K562 (cell line): ENCODE data around the gene RPTOR. TPM values are rescaled to one million over a fixed set of nuclear protein-coding genes. Genes with fewer than 3 reads are reported as not detected.

ENCODE experiments used
- ATAC-seq: fragments of 200-7000 bp; cut with Tn5 transposase; 3 replicates; pipeline ENCODE4 v1.9.1; 2020; ENCODE audit warnings: moderate library complexity
- BruUV-seq: library from RNA; stranded (reverse); fragments of 400-500 nt; replicated peaks from 2 replicates; lab custom pipeline; 2021; lab: Mats Ljungman, UMichigan
- CTCF ChIA-PET: fragments of 300-600 bp; formaldehyde crosslinking; extraction: SDS; loops from one replicate; lab custom pipeline; 2021; ENCODE audit warnings: low intra/inter-chr PET ratio; lab: Yijun Ruan, JAX
- POLR2A ChIA-PET: fragments of 300-600, 350-650 bp; sonication (Branson Sonifier 250); formaldehyde crosslinking; extraction: SDS; loops from one replicate; lab custom pipeline; 2021; ENCODE audit warnings: antibody characterized with exemption, inconsistent platforms; lab: Yijun Ruan, JAX
- DNase-seq, 4 experiments: peaks; one replicate each; pipeline versions ENCODE4 v3.0.0 to v3.0.0-alpha.2; 2011 to 2018; ENCODE audit warnings: low spot score in 3 of 4, mixed read lengths in 3 of 4; ENCODE audit errors: extremely low read depth in 1 of 4
- FAIRE-seq: peaks from 2 replicates; lab custom pipeline; 2011; peaks lifted over from hg19 to GRCh38; lab: Jason Lieb, UNC
- H2AFZ ChIP-seq: 2 replicates; pipeline ENCODE4 v1.6.0; 2011; ENCODE audit warnings: low read depth, low read length, control low read depth, inconsistent platforms
- H3K27ac ChIP-seq: fragments of 200-600 bp; 3 replicates; pipeline ENCODE4 v1.8.0; 2011; ENCODE audit warnings: low read depth, mild to moderate bottlenecking, control low read depth, inconsistent platforms, low read length, moderate library complexity, mixed read lengths; ENCODE audit errors: extremely low read depth
- H3K27me3 ChIP-seq, 2 experiments: fragments of 300-600 bp in 1 of 2; 2 replicates in 1 of 2; 3 replicates in 1 of 2; pipeline versions ENCODE4 v1.6.0 to v1.8.0; 2011; ENCODE audit warnings: inconsistent platforms in 2 of 2, low read length in 2 of 2, mild to moderate bottlenecking in 1 of 2, mixed read lengths in 1 of 2, moderate library complexity in 1 of 2; ENCODE audit not compliant: control insufficient read depth in 2 of 2, insufficient read depth in 2 of 2
- H3K36me3 ChIP-seq: fragments of 300-600 bp; 3 replicates; pipeline ENCODE4 v1.8.0; 2011; ENCODE audit warnings: mild to moderate bottlenecking, low read length, inconsistent platforms; ENCODE audit not compliant: control insufficient read depth, insufficient read depth
- H3K4me1 ChIP-seq, 2 experiments: fragments of 200-600 bp in 1 of 2; replicated peaks in 1 of 2; 2 replicates in 1 of 2; 3 replicates in 1 of 2; pipeline versions ENCODE4 v1.5.1 to v1.8.0; 2011; ENCODE audit warnings: inconsistent platforms in 2 of 2, low read length in 2 of 2, mild to moderate bottlenecking in 1 of 2, mixed read lengths in 1 of 2, moderate library complexity in 1 of 2; ENCODE audit not compliant: control insufficient read depth in 2 of 2, insufficient read depth in 2 of 2
- H3K4me2 ChIP-seq: 2 replicates; pipeline ENCODE4 v1.6.1; 2011; ENCODE audit warnings: low read length, control low read depth, inconsistent platforms, mixed read lengths; ENCODE audit not compliant: insufficient read depth
- H3K4me3 ChIP-seq: fragments of 200-600 bp; sonication (generic), shearing (Covaris generic); 2 replicates; pipeline ENCODE4 v1.5.1; 2016; ENCODE audit warnings: control low read depth, inconsistent platforms
- H3K79me2 ChIP-seq: fragments of 200-600 bp; 3 replicates; pipeline ENCODE4 v1.8.0; 2011; ENCODE audit warnings: low read length, inconsistent platforms; ENCODE audit not compliant: control insufficient read depth, insufficient read depth
- H3K9ac ChIP-seq, 2 experiments: 2 replicates each; pipeline versions ENCODE4 v1.6.0 to v1.6.1; 2011; ENCODE audit warnings: low read depth in 2 of 2, low read length in 2 of 2, control low read depth in 1 of 2, inconsistent platforms in 1 of 2, mild to moderate bottlenecking in 1 of 2, mixed read lengths in 1 of 2; ENCODE audit not compliant: insufficient read depth in 1 of 2
- H3K9me1 ChIP-seq: one replicate; pipeline ENCODE4 v1.6.0; 2011; ENCODE audit warnings: inconsistent platforms, mild to moderate bottlenecking, low read length, moderate library complexity; ENCODE audit not compliant: control insufficient read depth, insufficient read depth
- H3K9me3 ChIP-seq: replicated peaks from 2 replicates; pipeline ENCODE4 v1.5.1; 2011; ENCODE audit warnings: low read depth, low read length, inconsistent platforms; ENCODE audit not compliant: control insufficient read depth, insufficient read depth
- H4K20me1 ChIP-seq: replicated peaks from 2 replicates; pipeline ENCODE4 v1.6.1; 2011; ENCODE audit warnings: low read length, inconsistent platforms, mixed read lengths; ENCODE audit not compliant: control insufficient read depth, insufficient read depth
- BRF1 ChIP-seq: IDR thresholded peaks from 3 replicates; pipeline ENCODE4 v1.6.1; 2011; ENCODE audit warnings: borderline replicate concordance, mild to moderate bottlenecking; ENCODE audit not compliant: insufficient read length; ENCODE audit errors: extremely low read depth
- CBFA2T3 ChIP-seq: fragments of 450-650 bp; IDR thresholded peaks from 2 replicates; pipeline ENCODE4 v1.6.1; 2017
- GTF2E2 ChIP-seq: fragments of 200-800 bp; sonication (Bioruptor generic); IDR thresholded peaks from 2 replicates; pipeline ENCODE4 v1.6.1; 2016; ENCODE audit warnings: missing genetic modification characterization, missing compliant biosample characterization
- ILF3 ChIP-seq: fragments of 450-650 bp; IDR thresholded peaks from 2 replicates; pipeline ENCODE4 v1.6.1; 2018; ENCODE audit warnings: antibody characterized with exemption, mild to moderate bottlenecking, moderate library complexity, borderline replicate concordance
- JUND ChIP-seq, 2 experiments: IDR thresholded peaks; 2 replicates in 1 of 2; 3 replicates in 1 of 2; pipeline ENCODE4 v1.6.1; 2011; ENCODE audit warnings: borderline replicate concordance in 2 of 2, low read depth in 2 of 2, low read length in 2 of 2, improper control_type of control experiment in 1 of 2, missing biosample characterization in 1 of 2, missing genetic modification characterization in 1 of 2, missing genetic modification reagents in 1 of 2
- KAT8 ChIP-seq: fragments of 450-650 bp; IDR thresholded peaks from 2 replicates; pipeline ENCODE4 v1.6.1; 2016; ENCODE audit warnings: low read depth, mild to moderate bottlenecking
- KDM1A ChIP-seq, 2 experiments: fragments of 450-650 bp; IDR thresholded peaks; 2 replicates each; pipeline ENCODE4 v1.6.1; 2016; ENCODE audit warnings: mild to moderate bottlenecking in 2 of 2
- SMARCE1 ChIP-seq: fragments of 450-650 bp; IDR thresholded peaks from 2 replicates; pipeline ENCODE4 v1.7.1; 2016; ENCODE audit warnings: mild to moderate bottlenecking
- XRCC5 ChIP-seq: fragments of 200-400 bp; formaldehyde crosslinking; IDR thresholded peaks from 2 replicates; pipeline ENCODE4 v1.6.1; 2017; ENCODE audit warnings: low read depth, mild to moderate bottlenecking, low read length
- ZFX ChIP-seq: sonication (generic); formaldehyde crosslinking; IDR thresholded peaks from 2 replicates; pipeline ENCODE4 v1.8.0; 2022; ENCODE audit warnings: mild to moderate bottlenecking, missing genetic modification reagents, moderate library complexity
- ZNF224 ChIP-seq: sonication (generic); formaldehyde crosslinking; IDR thresholded peaks from 2 replicates; pipeline ENCODE4 v1.8.0; 2022; ENCODE audit warnings: mild to moderate bottlenecking, missing genetic modification reagents
- ZNF282 ChIP-seq: sonication (generic); formaldehyde crosslinking; IDR thresholded peaks from 2 replicates; pipeline ENCODE4 v1.8.1; 2023; ENCODE audit warnings: missing genetic modification reagents
- ZNF76 ChIP-seq: fragments of 250-450 bp; sonication (Bioruptor Pico); IDR thresholded peaks from 2 replicates; pipeline ENCODE4 v1.4.0; 2020; ENCODE audit warnings: mild to moderate bottlenecking, moderate library complexity, borderline replicate concordance
- ZNF79 ChIP-seq: fragments of 250-450 bp; sonication (Bioruptor Pico); IDR thresholded peaks from 2 replicates; pipeline ENCODE4 v1.4.0; 2020; ENCODE audit warnings: low read depth, mild to moderate bottlenecking, moderate library complexity
- WGBS: fragments of 100-300 bp; shearing (Covaris generic); methylation state at CpG from one replicate; pipeline ENCODE4 v1.1.6; 2016; ENCODE audit warnings: low coverage, mixed read lengths; ENCODE audit not compliant: insufficient coverage; ENCODE audit errors: missing lambda C conversion rate; 5-methylcytosine and 5-hydroxymethylcytosine counted together
- in situ Hi-C: fragments of 300-500 bp; cut with MboI; formaldehyde crosslinking; loops from 4 replicates; pipeline ENCODE4 v1.15.0; 2018; ENCODE audit warnings: inconsistent platforms, mixed read lengths
- intact Hi-C: fragments of 100-400 bp; cut with micrococcal nuclease; formaldehyde crosslinking; loops from 2 replicates; pipeline ENCODE4 v1.14.2; 2022
- polyA plus RNA-seq, 8 experiments: library from polyadenylated mRNA; depleted of rRNA in 4 of 8; stranded (reverse) in 5 of 8; unstranded in 3 of 8; fragments of >200 nt; fragmentation: Nextera tagmentation in 2 of 8; fragmentation: Illumina TruSeq in 1 of 8; extraction: Ambion mirVana in 2 of 8; extraction: Trizol in 1 of 8; gene quantifications; 2 replicates each; pipeline versions ENCODE4 v1.2.1 to v1.2.3, GENCODE V29; 2011 to 2014; ENCODE audit warnings: inconsistent platforms in 1 of 8, missing spikeins in 1 of 8
- total RNA-seq, 7 experiments: library from RNA; depleted of rRNA in 6 of 7; stranded (reverse); fragments of >200 nt in 6 of 7; fragmentation: Illumina TruSeq in 2 of 7; extraction: Trizol in 2 of 7; gene quantifications; 2 replicates each; pipeline versions ENCODE4 v1.2.1 to v1.2.3, GENCODE V29; 2011 to 2021; ENCODE audit warnings: low replicate concordance in 1 of 7
- TF ChIP-seq, protein P1 (sequence below): fragments of 450-650 bp; formaldehyde crosslinking; IDR thresholded peaks from 2 replicates; pipeline ENCODE4 v1.4.0; 2020; ENCODE audit warnings: mild to moderate bottlenecking, moderate library complexity
- TF ChIP-seq, protein P2 (sequence below): fragments of 250-450 bp; sonication (Bioruptor Pico); IDR thresholded peaks from 2 replicates; pipeline ENCODE4 v1.5.1; 2021; ENCODE audit warnings: mild to moderate bottlenecking
- TF ChIP-seq, protein P3 (sequence below): fragments of 250-450 bp; sonication (Bioruptor Pico); IDR thresholded peaks from 2 replicates; pipeline ENCODE4 v1.4.0; 2020; ENCODE audit warnings: borderline replicate concordance

The RPTOR gene
- total and polyA plus RNA-seq, 9 of the 15 experiments (the other 6 are each of a cell fraction or from before 2014, with no cell fraction given): 0.24 to 54.1 (median 10.2) TPM

DNA sequence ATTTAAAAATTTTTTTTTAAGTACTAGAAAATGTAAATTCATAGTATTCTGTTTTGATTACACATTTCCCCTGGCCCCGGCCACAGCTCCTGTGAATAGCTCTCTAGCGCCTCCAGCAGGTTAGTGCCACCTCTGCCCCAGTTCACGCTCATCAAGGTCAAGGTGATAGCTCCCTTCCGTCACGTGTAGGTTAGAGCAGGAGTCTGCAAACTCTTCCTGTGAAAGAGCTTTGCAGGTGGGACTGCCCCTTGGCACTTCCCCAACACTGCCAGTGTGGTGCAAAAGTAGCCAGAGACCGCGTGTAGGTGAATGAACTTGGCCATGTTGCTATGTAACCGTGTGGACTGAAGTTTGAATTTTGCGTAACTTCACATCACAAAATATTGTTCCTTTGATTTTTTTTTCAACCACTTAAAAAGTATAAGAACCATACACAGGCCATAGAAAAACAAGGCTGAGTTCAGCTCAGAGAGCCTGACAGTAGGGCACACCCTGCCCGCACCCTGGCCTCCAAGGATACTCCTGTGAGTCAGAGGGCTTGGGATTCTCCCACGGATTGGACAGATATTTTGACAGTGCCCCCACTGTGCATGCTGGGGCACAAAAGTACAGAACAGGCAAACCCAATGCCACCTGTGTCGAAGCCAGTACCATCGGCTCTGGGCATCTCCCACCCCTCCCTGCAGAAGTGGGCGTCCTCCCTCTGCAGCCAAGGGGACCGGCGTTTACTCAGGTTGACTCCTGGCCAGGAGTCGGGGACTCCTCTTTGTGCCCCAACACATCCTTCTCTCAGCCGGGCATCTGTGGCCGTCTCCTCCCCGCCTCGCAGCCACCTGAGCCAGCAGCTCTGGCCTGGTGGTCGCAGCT, 355.0 kb downstream of the RPTOR start:
- H3K4me1 ChIP-seq: peaks cover 0 to 10% of the 10 kb centered on the region in 2 experiments; a peak in 1 of 5 replicates
- BruUV-seq: no TSS peak
- no peak overlapping the region for H3K4me3 ChIP-seq
- no peaks in the 10 kb centered on the region for H3K79me2 ChIP-seq
- no peaks in the 10 kb centered on the region for H3K9me1 ChIP-seq
- DNase-seq (peak; percentile 74 to 86 (median 81)), ATAC-seq (peak; percentile 96), FAIRE-seq (peak; percentile 90)
- in situ Hi-C loops: no loop called here
- WGBS: 72% methylated on average over 19 of the region's 22 CpGs
- no peak overlapping the region for H2AFZ ChIP-seq
- POLR2A ChIA-PET: interaction anchor here (0.5 to 1.5 kb wide), 3 partner anchors 8 to 79 kb away, joined by 3 to 7 read pairs (median 3); no protein-coding TSS in a partner anchor
- H3K9me3 ChIP-seq: no peaks in the 10 kb centered on the region
- H3K36me3 ChIP-seq: peaks cover 40% of the 10 kb centered on the region; the same call in 2 of the 3 replicates
- H4K20me1 ChIP-seq: no peaks in the 10 kb centered on the region
- no peak overlapping the region for H3K9ac ChIP-seq
- H3K27me3 ChIP-seq: no peaks in the 10 kb centered on the region
- intact Hi-C loops: loop anchor here (1.0 kb wide), 2 partner anchors 33 to 472 kb away; no protein-coding TSS in a partner anchor
- no peak overlapping the region for H3K4me2 ChIP-seq
- CTCF ChIA-PET: interaction anchor here (0.8 to 1.9 kb wide), 5 partner anchors 33 to 473 kb away, joined by 3 to 17 read pairs (median 3); no protein-coding TSS in a partner anchor
- H3K27ac ChIP-seq: no peak overlapping the region
- TF ChIP-seq BRF1 (no peak), ZNF76 (no peak), ZNF79 (CRISPR knock-in tag) (no peak), ILF3 (no peak), ZNF282 (CRISPR knock-in tag) (no peak), XRCC5 (no peak), JUND (IDR thresholded peaks at IDR 0.05; ENCODE audit: borderline replicate concordance, low read depth, low read length) (peak; percentile 39; the same call in 1 of the 2 replicates), JUND (tag; IDR thresholded peaks at IDR 0.05; ENCODE audit: borderline replicate concordance, low read depth, low read length) (no peak), GTF2E2 (tag) (no peak), KAT8 (no peak), ZNF224 (no peak), SMARCE1 (no peak), KDM1A (IDR thresholded peaks at IDR 0.05) (no peak), CBFA2T3 (no peak), ZFX (CRISPR knock-in tag) (no peak)
- TF ChIP-seq, protein P1, sequence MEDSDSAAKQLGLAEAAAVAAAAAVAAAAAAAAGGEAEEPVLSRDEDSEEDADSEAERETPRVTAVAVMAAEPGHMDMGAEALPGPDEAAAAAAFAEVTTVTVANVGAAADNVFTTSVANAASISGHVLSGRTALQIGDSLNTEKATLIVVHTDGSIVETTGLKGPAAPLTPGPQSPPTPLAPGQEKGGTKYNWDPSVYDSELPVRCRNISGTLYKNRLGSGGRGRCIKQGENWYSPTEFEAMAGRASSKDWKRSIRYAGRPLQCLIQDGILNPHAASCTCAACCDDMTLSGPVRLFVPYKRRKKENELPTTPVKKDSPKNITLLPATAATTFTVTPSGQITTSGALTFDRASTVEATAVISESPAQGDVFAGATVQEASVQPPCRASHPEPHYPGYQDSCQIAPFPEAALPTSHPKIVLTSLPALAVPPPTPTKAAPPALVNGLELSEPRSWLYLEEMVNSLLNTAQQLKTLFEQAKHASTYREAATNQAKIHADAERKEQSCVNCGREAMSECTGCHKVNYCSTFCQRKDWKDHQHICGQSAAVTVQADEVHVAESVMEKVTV (CRISPR knock-in tag): peak; percentile 66
- TF ChIP-seq, protein P2, sequence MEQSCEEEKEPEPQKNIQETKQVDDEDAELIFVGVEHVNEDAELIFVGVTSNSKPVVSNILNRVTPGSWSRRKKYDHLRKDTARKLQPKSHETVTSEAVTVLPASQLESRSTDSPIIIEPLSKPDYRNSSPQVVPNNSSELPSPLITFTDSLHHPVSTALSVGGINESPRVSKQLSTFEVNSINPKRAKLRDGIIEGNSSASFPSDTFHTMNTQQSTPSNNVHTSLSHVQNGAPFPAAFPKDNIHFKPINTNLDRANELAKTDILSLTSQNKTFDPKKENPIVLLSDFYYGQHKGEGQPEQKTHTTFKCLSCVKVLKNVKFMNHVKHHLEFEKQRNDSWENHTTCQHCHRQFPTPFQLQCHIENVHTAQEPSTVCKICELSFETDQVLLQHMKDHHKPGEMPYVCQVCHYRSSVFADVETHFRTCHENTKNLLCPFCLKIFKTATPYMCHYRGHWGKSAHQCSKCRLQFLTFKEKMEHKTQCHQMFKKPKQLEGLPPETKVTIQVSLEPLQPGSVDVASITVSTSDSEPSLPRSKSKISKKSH (CRISPR knock-in tag): no peak
- TF ChIP-seq, protein P3, sequence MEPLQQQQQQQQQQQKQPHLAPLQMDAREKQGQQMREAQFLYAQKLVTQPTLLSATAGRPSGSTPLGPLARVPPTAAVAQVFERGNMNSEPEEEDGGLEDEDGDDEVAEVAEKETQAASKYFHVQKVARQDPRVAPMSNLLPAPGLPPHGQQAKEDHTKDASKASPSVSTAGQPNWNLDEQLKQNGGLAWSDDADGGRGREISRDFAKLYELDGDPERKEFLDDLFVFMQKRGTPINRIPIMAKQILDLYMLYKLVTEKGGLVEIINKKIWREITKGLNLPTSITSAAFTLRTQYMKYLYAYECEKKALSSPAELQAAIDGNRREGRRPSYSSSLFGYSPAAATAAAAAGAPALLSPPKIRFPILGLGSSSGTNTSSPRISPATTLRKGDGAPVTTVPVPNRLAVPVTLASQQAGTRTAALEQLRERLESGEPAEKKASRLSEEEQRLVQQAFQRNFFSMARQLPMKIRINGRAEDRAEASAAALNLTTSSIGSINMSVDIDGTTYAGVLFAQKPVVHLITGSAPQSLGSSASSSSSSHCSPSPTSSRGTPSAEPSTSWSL (CRISPR knock-in tag): no peak
